PC-3 (cell line): Measurements from ENCODE around the gene COL27A1.
"Not testable (repeated sequence)": the region's sequence is repeated elsewhere in the genome, so short reads cannot be mapped to it uniquely, and the experiment has no call there.

Experiments used
- CTCF ChIP-seq: fragments of 300-600 bp; sonication (generic); conservative IDR thresholded peaks from 2 replicates; pipeline ENCODE4 v1.5.1; 2017; ENCODE audit warnings: antibody characterized with exemption, low read depth, mild to moderate bottlenecking, low read length
- EZH2 ChIP-seq: fragments of 300-600 bp; sonication (generic); IDR thresholded peaks from one replicate; pipeline ENCODE4 v1.6.1; 2017; ENCODE audit warnings: antibody characterized with exemption, mild to moderate bottlenecking, low read length; ENCODE audit not compliant: unreplicated experiment
- EZH2phosphoT487 ChIP-seq: fragments of 300-600 bp; sonication (generic); IDR thresholded peaks from 2 replicates; pipeline ENCODE4 v1.6.1; 2018; ENCODE audit warnings: mild to moderate bottlenecking, antibody characterized with exemption, low read length, borderline replicate concordance

GRCh38 chr9:114322831-114323531 lies 167.6 kb downstream of the COL27A1 start, which contains the start of gene ORM1:
- TF ChIP-seq CTCF, EZH2, EZH2phosphoT487: not testable (repeated sequence)
